ENCODE data around the gene DNAH7.

- TF ChIP-seq CTCF (IDR thresholded peaks at IDR 0.05) (no peak), POLR2AphosphoS5 (IDR thresholded peaks at IDR 0.05) (no peak), POLR2A (IDR thresholded peaks at IDR 0.05) (no peak)
Observed at GRCh38 chr2:195820373-195820772, 248.3 kb downstream of the DNAH7 start.
